G401 (cell line): Measurements from ENCODE around the gene RAB17. TPM values are rescaled to one million over a fixed set of nuclear protein-coding genes. Genes with fewer than 3 reads are reported as not detected.

Experiments used
- DNase-seq: peaks from one replicate; pipeline ENCODE4 v3.0.0-alpha.2; 2015; ENCODE audit warnings: low spot score
- in situ Hi-C: cut with HindIII; loops from 2 replicates; pipeline ENCODE4 v1.10.0; 2016; ENCODE audit warnings: low sequenced_read_pairs, mixed read lengths
- total RNA-seq: library from RNA; depleted of rRNA; stranded (reverse); fragments of >200 nt; shearing (Covaris generic); gene quantifications from 2 replicates; pipeline ENCODE4 v1.2.3, GENCODE V29; 2014; rRNA removed

RAB17 gene
- not detected in 2 replicates for total RNA-seq

GRCh38 chr2:237590272-237591140 lies at the start of gene RAB17:
RAB17 (minus strand) TSS chr2:237590734; CDS start chr2:237586154, 4,580 bp downstream.
- in situ Hi-C loops: no loop called here
- DNase-seq: no peak

GRCh38 chr2:237639836-237640220 lies 49.3 kb upstream of the RAB17 start:
- in situ Hi-C loops: no loop called here
- no peak for DNase-seq

- in situ Hi-C loops: no loop called here
- no peak for DNase-seq
These were observed 48.7 kb upstream of the RAB17 start for GRCh38 chr2:237639052-237639835.

GRCh38 chr2:237638176-237638575 lies 47.6 kb upstream of the RAB17 start:
- in situ Hi-C loops: no loop called here

GRCh38 chr2:237637429-237638135 lies 47.0 kb upstream of the RAB17 start:
- no peak for DNase-seq
- in situ Hi-C loops: no loop called here

More at GRCh38 chr2:237638176-237638575, 47.6 kb upstream of the RAB17 start:
- DNase-seq: no peak

- DNase-seq: no peak
- in situ Hi-C loops: no loop called here
These were observed 46.0 kb upstream of the RAB17 start for GRCh38 chr2:237636578-237636977.

GRCh38 chr2:237633061-237633561 lies 42.6 kb upstream of the RAB17 start:
- in situ Hi-C loops: no loop called here
- DNase-seq: no peak

- in situ Hi-C loops: no loop called here
These were observed 41.5 kb upstream of the RAB17 start for GRCh38 chr2:237631801-237632585.

GRCh38 chr2:237631007-237631785 lies 40.7 kb upstream of the RAB17 start:
- in situ Hi-C loops: no loop called here

More at GRCh38 chr2:237631801-237632585, 41.5 kb upstream of the RAB17 start:
- DNase-seq: no peak

GRCh38 chr2:237630216-237631000 lies 39.9 kb upstream of the RAB17 start:
- no peak for DNase-seq
- in situ Hi-C loops: no loop called here

More at GRCh38 chr2:237631007-237631785, 40.7 kb upstream of the RAB17 start:
- no peak for DNase-seq

GRCh38 chr2:237629739-237630138 lies 39.2 kb upstream of the RAB17 start:
- in situ Hi-C loops: no loop called here
- no peak for DNase-seq

- in situ Hi-C loops: no loop called here
- DNase-seq: no peak
These were observed 38.6 kb upstream of the RAB17 start for GRCh38 chr2:237629188-237629534.

GRCh38 chr2:237628247-237629187 lies 38.0 kb upstream of the RAB17 start:
- in situ Hi-C loops: no loop called here
- no peak for DNase-seq

GRCh38 chr2:237627441-237628246 lies 37.1 kb upstream of the RAB17 start, which contains the start of gene LRRFIP1:
LRRFIP1 (plus strand) TSS chr2:237627587; CDS start chr2:237627645, 58 bp downstream.
- in situ Hi-C loops: no loop called here
- DNase-seq: peak; percentile 27

- DNase-seq: peak; percentile 16
These were observed 36.4 kb upstream of the RAB17 start for GRCh38 chr2:237626813-237627440.

More at GRCh38 chr2:237626813-237627440, 36.4 kb upstream of the RAB17 start:
- in situ Hi-C loops: no loop called here
